Skeletal muscle cell (primary cell): ENCODE results near the gene COQ8A.
"Not testable (repeated sequence)": the region's sequence is repeated elsewhere in the genome, so short reads cannot be mapped to it uniquely, and the experiment has no call there.

Experiments used
- DNase-seq: peaks from one replicate; pipeline ENCODE4 v3.0.0-alpha.2; 2010; ENCODE audit warnings: low read depth
- H3K4me3 ChIP-seq: 2 replicates; pipeline ENCODE4 v1.5.1; 2011; ENCODE audit warnings: low read depth, mild to moderate bottlenecking, control low read depth, low read length, moderate library complexity

Gene COQ8A

DNA sequence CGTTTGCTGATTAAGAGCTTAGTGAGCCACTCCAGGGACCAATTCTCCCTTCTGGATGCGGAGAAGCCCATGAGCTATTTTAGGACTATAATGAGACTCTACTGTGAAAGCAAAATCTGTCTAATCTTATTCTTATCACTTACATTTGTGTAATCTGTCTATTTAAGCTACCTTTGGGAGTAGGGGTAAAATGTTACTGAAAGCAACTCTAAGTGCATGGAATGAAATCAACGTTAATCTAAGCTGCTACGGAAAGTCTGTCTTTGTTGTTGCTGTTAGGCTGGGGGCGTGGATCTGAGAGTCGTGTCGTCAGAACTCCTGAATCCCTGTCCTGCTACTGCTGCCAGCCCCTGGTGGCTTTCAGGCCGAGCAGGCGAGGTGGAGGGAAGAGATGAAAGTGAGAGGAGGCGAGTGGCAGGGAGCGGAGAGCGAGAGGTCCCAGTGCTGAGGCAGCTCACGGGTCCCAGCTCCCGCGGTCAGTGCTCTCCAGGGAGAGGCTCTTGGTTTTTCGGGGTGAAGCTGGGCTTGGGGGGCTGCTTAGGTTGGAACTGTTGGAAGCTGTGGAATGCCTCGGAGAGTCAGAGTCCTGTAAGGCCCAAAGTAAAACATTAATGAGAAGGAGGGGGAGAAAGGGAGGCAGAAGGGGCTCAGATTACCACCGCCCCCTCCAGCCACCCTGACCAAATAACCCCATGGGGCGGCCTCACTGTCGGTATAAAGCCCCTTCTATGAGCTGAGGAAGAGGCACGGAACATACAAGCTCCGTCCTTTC is 53.9 kb downstream of the COQ8A start:
- no peak overlapping the region for H3K4me3 ChIP-seq
- no peak for DNase-seq

- no peak overlapping the region for H3K4me3 ChIP-seq
- no peak for DNase-seq
These were observed 54.7 kb downstream of the COQ8A start for GRCh38 chr1:226994586-226995364.

DNA sequence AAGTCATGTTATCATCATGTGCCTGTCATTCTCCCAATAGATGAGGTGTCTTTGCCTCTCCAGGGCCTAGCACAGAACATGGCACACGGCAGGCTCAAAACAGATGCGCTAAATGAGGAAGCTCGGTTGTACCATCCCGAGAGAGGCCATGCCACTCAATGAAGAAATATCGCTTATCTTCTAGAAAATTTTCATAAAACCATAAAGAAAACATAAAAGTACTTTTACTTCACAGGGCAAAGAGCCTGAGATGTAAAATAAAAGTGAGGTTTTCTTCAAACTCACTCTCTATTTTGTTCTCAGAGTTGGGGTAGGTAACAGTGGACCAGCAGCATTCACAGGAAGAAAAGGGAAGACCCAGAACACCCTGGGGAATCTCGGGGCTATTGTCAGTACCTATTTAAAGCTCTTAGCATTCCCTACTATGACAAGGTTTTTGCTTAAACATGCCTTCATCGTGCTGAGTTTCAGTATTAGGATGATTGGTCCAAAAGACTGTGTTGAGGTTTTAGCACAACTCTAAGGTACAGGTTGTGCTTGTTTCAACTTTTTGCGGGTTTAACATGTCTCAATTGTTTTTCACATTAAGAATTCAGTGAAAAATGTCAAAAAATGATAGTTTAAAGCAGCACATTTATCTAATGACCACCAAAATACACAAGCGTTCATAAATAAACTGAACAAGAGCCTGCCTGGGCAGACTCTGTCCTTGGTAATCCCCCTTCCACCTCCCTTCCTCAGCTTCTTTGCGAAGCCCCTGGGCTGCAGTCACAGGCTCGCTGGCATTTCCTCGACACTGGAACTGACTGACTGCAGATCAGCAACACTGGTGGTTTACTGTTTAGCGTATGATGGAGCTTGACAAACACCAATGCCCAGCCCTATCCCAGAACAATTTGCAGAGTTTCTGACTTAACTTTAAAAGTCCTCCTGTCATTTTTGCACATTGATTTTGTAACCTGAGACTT is 55.6 kb downstream of the COQ8A start:
- DNase-seq: no peak
- H3K4me3 ChIP-seq: no peak overlapping the region

DNA sequence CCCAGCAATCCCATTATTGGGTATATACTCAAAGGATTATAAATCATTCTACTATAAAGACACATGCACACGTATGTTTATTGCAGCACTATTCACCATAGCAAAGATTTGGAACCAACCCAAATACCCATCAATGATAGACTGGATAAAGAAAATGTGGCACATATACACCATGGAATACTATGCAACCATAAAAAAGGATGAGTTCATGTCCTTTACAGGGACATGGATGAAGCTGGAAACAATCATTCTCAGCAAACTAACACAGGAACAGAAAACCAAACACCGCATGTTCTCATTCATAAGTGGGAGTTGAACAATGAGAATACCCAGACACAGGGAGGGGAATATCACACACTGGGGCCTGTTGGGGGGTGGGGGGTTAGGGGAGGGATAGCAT is 59.5 kb downstream of the COQ8A start:
- not testable (repeated sequence) for DNase-seq, H3K4me3 ChIP-seq

DNA sequence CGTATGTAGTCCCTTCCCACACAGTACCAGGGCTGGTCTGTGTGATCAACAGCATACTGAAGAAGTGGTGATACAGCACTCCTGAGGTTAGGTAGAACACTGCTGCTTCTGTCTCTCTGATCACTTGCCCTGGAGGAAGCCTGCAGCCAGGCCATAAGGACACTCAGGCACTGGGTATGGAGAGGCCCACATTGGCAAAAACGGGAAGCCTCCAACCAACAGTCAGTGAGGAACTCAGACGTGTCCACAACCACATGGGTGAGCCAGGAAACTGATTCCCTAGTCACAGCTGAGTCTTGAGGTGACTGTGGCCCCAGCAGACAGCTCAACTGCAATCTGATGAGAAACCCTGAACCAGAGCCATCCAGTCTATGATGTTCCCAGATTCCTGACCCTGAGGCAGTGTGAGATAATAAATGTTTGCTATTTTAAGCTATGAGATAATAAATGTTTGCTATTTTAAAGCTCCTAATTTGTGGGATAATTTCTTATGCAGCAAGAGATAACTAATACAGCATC is 62.5 kb downstream of the COQ8A start:
- H3K4me3 ChIP-seq: no peak overlapping the region
- DNase-seq: no peak

- H3K4me3 ChIP-seq: no peak overlapping the region
- no peak for DNase-seq
These were observed 63.1 kb downstream of the COQ8A start for GRCh38 chr1:227003165-227003564.

GRCh38 chr1:227004796-227005195 is 64.7 kb downstream of the COQ8A start:
- no peak for DNase-seq
- H3K4me3 ChIP-seq: no peak overlapping the region

GRCh38 chr1:227006226-227006796 is 66.2 kb downstream of the COQ8A start:
- H3K4me3 ChIP-seq: no peak overlapping the region
- DNase-seq: no peak

GRCh38 chr1:227009937-227010336 is 69.8 kb downstream of the COQ8A start:
- H3K4me3 ChIP-seq: no peak overlapping the region

DNA sequence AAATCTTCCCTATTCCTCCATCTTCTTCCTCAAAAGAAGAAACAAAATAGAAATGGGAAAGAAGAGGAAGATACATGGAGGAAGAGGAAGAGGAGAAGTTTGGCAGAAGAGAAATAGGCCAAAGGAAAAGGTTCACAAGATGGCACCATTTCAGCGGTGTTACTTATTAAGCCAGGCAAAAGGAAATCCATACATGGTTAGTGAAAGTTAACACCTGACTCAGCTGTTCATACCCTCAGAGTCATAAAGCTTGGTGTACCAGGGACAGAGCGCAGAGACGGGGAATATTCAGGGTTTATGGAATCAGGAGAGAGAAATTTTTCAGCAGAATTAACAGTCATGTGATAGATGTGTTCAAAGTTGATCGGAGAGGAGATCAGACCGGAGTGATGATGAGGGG is 70.6 kb downstream of the COQ8A start:
- no peak for DNase-seq
- H3K4me3 ChIP-seq: no peak overlapping the region

More at GRCh38 chr1:227009937-227010336, 69.8 kb downstream of the COQ8A start:
- DNase-seq: no peak

- H3K4me3 ChIP-seq: no peak overlapping the region
- DNase-seq: no peak
These were observed 76.9 kb downstream of the COQ8A start for GRCh38 chr1:227016990-227017389.

DNA sequence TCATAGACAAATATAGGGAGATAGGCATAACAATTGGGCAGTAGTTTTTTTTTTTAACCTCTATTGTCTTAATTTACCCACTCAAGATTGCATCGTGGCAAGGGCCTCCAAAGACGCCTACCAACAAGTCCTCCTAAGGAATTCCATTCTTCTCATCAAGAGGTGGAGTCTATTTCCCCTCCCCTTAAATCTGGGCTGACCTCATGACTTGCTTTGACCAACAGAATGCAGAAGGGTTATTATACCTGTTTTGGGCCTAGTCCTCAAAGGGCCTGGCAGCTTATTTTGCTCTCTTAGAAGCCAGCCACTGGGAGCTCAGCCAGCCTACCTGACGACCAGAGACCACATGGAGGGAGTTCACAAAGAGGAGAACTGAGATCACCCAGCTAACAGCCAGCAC is 92.3 kb downstream of the COQ8A start:
- no peak overlapping the region for H3K4me3 ChIP-seq
- no peak for DNase-seq

- H3K4me3 ChIP-seq: no peak overlapping the region
- DNase-seq: no peak
These were observed 93.8 kb downstream of the COQ8A start for GRCh38 chr1:227033880-227034279.

- DNase-seq: no peak
- no peak overlapping the region for H3K4me3 ChIP-seq
These were observed 95.2 kb downstream of the COQ8A start for GRCh38 chr1:227035316-227035715.

- no peak for DNase-seq
- H3K4me3 ChIP-seq: no peak overlapping the region
These were observed 97.0 kb downstream of the COQ8A start for GRCh38 chr1:227037121-227037520.
